Breast epithelium (tissue), 3 donors: ENCODE data around the gene TAL1.

Experiments
- POLR2A ChIP-seq: fragments of 450-650 bp; IDR thresholded peaks from one replicate; pipeline ENCODE4 v1.6.1; 2016; ENCODE audit warnings: antibody characterized with exemption, mild to moderate bottlenecking, moderate library complexity
- TF ChIP-seq, protein P1 (sequence below), 3 donors: fragments of 450-650 bp; IDR thresholded peaks; one replicate each; pipeline ENCODE4 v1.5.1; 2016 to 2017; ENCODE audit warnings: antibody characterized with exemption in 3 of 3, mild to moderate bottlenecking in 3 of 3, moderate library complexity in 3 of 3

DNA sequence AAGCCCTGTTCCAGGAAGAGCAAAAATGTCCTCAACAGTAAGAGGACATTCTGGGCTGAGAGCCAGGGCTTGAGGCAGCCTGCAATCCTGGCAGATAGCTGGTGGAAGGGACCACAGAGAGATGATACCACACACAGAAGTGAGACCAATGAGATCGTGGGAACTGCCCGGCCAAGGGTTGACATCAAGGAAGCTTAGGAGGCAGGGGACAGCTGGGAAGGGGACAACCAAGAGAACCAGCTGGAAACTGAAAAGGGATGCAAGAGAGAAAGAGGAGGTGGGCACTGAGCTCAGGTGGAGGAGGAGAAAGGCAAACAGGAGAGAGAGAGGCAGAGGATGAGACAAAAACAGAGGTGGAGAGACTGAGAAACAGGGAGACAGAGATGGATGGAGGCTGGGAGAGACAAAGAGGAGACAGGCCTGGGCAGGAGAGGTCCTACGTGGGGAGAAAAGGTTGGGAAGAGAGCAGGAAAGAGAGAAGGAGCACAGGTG, 51.4 kb downstream of the TAL1 start:
- TF ChIP-seq, protein P1, sequence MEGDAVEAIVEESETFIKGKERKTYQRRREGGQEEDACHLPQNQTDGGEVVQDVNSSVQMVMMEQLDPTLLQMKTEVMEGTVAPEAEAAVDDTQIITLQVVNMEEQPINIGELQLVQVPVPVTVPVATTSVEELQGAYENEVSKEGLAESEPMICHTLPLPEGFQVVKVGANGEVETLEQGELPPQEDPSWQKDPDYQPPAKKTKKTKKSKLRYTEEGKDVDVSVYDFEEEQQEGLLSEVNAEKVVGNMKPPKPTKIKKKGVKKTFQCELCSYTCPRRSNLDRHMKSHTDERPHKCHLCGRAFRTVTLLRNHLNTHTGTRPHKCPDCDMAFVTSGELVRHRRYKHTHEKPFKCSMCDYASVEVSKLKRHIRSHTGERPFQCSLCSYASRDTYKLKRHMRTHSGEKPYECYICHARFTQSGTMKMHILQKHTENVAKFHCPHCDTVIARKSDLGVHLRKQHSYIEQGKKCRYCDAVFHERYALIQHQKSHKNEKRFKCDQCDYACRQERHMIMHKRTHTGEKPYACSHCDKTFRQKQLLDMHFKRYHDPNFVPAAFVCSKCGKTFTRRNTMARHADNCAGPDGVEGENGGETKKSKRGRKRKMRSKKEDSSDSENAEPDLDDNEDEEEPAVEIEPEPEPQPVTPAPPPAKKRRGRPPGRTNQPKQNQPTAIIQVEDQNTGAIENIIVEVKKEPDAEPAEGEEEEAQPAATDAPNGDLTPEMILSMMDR (IDR thresholded peaks at IDR 0.05) = no peak
- TF ChIP-seq POLR2A = no peak
